Activated CD8-positive, alpha-beta T cell treated with anti-CD3 and anti-CD28 coated beads, Interleukin-2, amount 10 ng/mL, durations not matched to agents 7 days and 5 days (primary cell): ENCODE data around the gene PCF11. TPM values are rescaled to one million over a fixed set of nuclear protein-coding genes. Genes with fewer than 3 reads are reported as not detected.
A peak's percentile ranks its signal among the peaks of the same experiment; 100 is the strongest.

Experiments
- ATAC-seq: fragments of 150-1000 bp; cut with Tn5 transposase; one replicate; pipeline ENCODE4 v1.10.0; 2021; ENCODE audit warnings: moderate library complexity
- CTCF ChIA-PET: fragments of 350-600 bp; sonication (Branson Sonifier 250); formaldehyde crosslinking; loops from one replicate; lab custom pipeline; 2021; ENCODE audit warnings: antibody characterized with exemption; lab: Charles Lee
- POLR2A ChIA-PET: fragments of 350-600 bp; sonication (Branson Sonifier 250); formaldehyde crosslinking; loops from one replicate; lab custom pipeline; 2021; ENCODE audit warnings: antibody characterized with exemption; lab: Charles Lee
- DNase-seq: peaks from one replicate; pipeline ENCODE4 v3.0.0-alpha.2; 2020
- H3K27ac Mint-ChIP-seq: one replicate; pipeline ENCODE4 v1.8.0; 2021; ENCODE audit warnings: mild to moderate bottlenecking, mixed read lengths
- H3K27me3 Mint-ChIP-seq: one replicate; pipeline ENCODE4 v1.8.0; 2021; ENCODE audit warnings: low read depth, mixed read lengths
- H3K36me3 Mint-ChIP-seq: one replicate; pipeline ENCODE4 v1.8.0; 2021; ENCODE audit warnings: low read depth, mixed read lengths
- H3K4me1 Mint-ChIP-seq: one replicate; pipeline ENCODE4 v1.8.0; 2021; ENCODE audit warnings: low read depth, mixed read lengths
- H3K4me3 Mint-ChIP-seq: one replicate; pipeline ENCODE4 v1.8.0; 2021; ENCODE audit warnings: mild to moderate bottlenecking, mixed read lengths
- H3K9me3 Mint-ChIP-seq: one replicate; pipeline ENCODE4 v1.8.0; 2022; ENCODE audit warnings: mixed read lengths; ENCODE audit not compliant: insufficient read depth
- total RNA-seq, 2 experiments: library from RNA; stranded (reverse); gene quantifications; one replicate each; pipeline ENCODE4 v1.2.3, GENCODE V29; 2021

The PCF11 gene, protein sequence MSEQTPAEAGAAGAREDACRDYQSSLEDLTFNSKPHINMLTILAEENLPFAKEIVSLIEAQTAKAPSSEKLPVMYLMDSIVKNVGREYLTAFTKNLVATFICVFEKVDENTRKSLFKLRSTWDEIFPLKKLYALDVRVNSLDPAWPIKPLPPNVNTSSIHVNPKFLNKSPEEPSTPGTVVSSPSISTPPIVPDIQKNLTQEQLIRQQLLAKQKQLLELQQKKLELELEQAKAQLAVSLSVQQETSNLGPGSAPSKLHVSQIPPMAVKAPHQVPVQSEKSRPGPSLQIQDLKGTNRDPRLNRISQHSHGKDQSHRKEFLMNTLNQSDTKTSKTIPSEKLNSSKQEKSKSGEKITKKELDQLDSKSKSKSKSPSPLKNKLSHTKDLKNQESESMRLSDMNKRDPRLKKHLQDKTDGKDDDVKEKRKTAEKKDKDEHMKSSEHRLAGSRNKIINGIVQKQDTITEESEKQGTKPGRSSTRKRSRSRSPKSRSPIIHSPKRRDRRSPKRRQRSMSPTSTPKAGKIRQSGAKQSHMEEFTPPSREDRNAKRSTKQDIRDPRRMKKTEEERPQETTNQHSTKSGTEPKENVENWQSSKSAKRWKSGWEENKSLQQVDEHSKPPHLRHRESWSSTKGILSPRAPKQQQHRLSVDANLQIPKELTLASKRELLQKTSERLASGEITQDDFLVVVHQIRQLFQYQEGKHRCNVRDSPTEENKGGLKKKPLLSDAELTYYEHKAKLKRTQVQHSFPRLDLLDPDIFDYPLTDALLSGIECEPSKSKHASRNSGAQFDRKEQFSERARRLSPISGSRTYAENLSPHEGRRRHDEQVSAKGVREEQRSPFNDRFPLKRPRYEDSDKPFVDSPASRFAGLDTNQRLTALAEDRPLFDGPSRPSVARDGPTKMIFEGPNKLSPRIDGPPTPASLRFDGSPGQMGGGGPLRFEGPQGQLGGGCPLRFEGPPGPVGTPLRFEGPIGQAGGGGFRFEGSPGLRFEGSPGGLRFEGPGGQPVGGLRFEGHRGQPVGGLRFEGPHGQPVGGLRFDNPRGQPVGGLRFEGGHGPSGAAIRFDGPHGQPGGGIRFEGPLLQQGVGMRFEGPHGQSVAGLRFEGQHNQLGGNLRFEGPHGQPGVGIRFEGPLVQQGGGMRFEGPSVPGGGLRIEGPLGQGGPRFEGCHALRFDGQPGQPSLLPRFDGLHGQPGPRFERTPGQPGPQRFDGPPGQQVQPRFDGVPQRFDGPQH (N-terminal part only)
- 10 to 100 TPM; 65.9 to 67.2 TPM for total RNA-seq

DNA sequence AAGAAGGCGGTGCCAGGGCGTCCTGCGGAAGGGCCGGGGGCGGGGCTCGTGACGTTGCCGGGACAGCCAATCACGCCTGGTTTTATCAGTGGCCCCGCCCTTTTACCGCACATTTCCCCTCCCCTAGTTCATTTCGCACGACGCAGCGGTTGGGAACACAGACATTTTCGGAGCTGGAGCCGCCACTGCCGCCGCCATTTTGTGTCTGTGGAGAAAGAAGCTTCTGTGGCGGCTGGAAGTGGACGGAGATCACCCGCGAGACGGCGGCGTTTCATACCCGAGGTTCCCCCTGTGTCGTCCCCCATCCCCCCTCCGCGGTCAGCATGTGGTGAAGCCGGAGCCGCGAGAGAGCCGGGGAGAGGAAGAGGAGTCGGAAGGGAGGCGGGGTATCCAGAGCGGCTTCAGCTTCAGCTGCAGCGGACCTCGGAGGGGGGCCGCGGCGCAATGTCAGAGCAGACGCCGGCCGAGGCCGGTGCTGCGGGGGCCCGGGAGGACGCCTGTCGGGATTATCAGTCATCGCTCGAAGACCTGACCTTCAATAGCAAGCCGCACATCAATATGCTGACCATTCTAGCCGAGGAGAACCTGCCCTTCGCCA, at the start of gene PCF11:
TSS of gene PCF11 (plus strand) at position 136 of the 598 bp plus-strand sequence. CDS start at position 445, 309 bp downstream.
- CTCF ChIA-PET, result interaction anchor here (0.6 to 3.0 kb wide), 12 partner anchors 9 to 290 kb away, joined by 3 to 13 read pairs (median 4); partner anchors contain the start of gene DDIAS
- POLR2A ChIA-PET, result interaction anchor here (0.7 to 6.9 kb wide), 28 partner anchors 11 to 283 kb away, joined by 3 to 71 read pairs (median 4); partner anchors contain the start of genes ANKRD42, CCDC90B, DDIAS and PRCP
- ATAC-seq (peak; percentile 37), DNase-seq (no peak)
- Mint-ChIP-seq H3K4me3 (peak within 1 kb of the TSS; percentile 100), H3K9me3 (no peaks in the 10 kb centered on the region), H3K27me3 (no peaks in the 10 kb centered on the region), H3K36me3 (peaks cover 48% of the 10 kb centered on the region), H3K27ac (peak within 1 kb of the TSS; percentile 100), H3K4me1 (peaks cover 40% of the 10 kb centered on the region)

DNA sequence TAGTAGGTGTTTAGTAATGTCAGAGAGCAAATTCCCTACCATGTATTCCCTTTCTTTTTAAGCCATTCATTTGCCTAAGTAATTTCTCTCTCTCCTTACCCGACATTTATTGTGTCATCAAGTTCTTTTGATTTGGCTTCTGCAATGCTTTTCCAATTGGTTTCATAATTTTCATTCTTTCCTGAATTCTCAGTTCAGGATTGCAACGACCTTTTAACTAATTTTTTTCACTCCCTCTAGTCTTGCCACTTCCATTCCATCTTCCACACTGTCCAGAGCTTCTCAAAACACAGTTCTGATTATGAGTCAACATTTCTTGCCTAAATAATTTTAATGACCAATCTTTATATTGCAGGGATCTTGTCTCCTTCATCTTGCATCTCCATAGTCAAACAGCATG, 44.0 kb upstream of the PCF11 start:
- no peaks in the 10 kb centered on the region for H3K9me3 Mint-ChIP-seq
- H3K27ac Mint-ChIP-seq, result no peak overlapping the region
- no peak for ATAC-seq
- no peaks in the 10 kb centered on the region for H3K27me3 Mint-ChIP-seq
- no peak for DNase-seq
- H3K4me3 Mint-ChIP-seq, result no peak overlapping the region
- peaks cover 25% of the 10 kb centered on the region for H3K4me1 Mint-ChIP-seq
- ChIA-PET CTCF (no interaction called here), POLR2A (no interaction called here)
- peaks cover 5% of the 10 kb centered on the region for H3K36me3 Mint-ChIP-seq

DNA sequence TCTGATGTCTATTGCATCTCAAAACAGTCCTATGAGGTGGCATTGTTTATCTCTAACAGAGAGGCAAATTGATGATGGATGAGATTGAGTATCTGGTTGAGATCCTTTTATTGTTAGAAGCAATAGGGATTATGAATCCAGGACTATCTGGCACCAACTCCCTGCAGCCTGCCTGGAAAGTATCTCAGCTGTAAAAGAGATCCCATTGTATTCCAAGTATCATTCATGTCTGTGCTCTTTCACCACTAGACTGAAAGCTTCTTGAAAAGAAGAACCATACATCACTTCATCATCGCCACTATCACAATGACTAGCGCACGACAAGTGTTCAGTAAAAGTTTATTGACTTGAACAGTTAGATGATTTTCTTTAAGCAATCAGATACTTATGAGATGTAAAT, 41.9 kb upstream of the PCF11 start:
- POLR2A ChIA-PET, result interaction anchor here (0.6 to 1.9 kb wide), 3 partner anchors 41 to 46 kb away, joined by 3 to 6 read pairs (median 4); partner anchors contain the start of gene PCF11
- no peak for ATAC-seq
- CTCF ChIA-PET, result interaction anchor here (0.5 to 0.9 kb wide), 2 partner anchors 28 to 44 kb away, joined by 3 read pairs; partner anchors contain the start of gene RAB30

DNA sequence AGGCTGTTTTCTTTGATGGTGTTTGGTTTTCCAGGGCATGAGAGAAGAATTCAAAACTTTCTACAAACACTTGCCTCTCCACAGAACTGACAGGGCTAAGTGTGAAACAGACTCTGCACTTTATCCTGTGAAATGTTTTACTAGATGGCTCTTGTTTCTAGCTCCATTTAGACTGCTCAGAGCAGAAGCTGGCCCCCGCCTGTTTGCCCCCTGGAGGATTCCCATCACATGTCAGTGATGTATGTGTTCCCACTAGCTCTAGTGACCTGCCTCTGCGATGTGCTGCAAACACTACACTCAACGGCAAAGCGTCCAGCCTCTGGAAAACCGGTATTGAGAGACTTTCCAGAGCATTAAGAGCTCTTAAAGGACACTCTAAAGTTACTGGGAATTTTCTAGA, 41.4 kb upstream of the PCF11 start:
- no peak overlapping the region for H3K27ac Mint-ChIP-seq
- peaks cover 44% of the 10 kb centered on the region for H3K4me1 Mint-ChIP-seq
- POLR2A ChIA-PET, result interaction anchor here (0.6 to 1.9 kb wide), 4 partner anchors 40 to 53 kb away, joined by 3 to 6 read pairs (median 4); partner anchors contain the start of gene PCF11
- H3K36me3 Mint-ChIP-seq, result peaks cover 5% of the 10 kb centered on the region
- CTCF ChIA-PET, result interaction anchor here (0.9 to 1.4 kb wide), 5 partner anchors 12 to 44 kb away, joined by 3 to 6 read pairs (median 3); partner anchors contain the start of gene RAB30
- no peak overlapping the region for H3K4me3 Mint-ChIP-seq
- DNase-seq, result no peak
- H3K9me3 Mint-ChIP-seq, result no peaks in the 10 kb centered on the region
- H3K27me3 Mint-ChIP-seq, result no peaks in the 10 kb centered on the region
- ATAC-seq, result no peak

More for the DNA sequence above, 41.9 kb upstream of the PCF11 start:
- DNase-seq, result no peak
- Mint-ChIP-seq H3K36me3 (peaks cover 5% of the 10 kb centered on the region), H3K4me1 (peaks cover 42% of the 10 kb centered on the region), H3K27me3 (no peaks in the 10 kb centered on the region), H3K4me3 (no peak overlapping the region), H3K27ac (no peak overlapping the region), H3K9me3 (no peaks in the 10 kb centered on the region)

- ATAC-seq (no peak), DNase-seq (no peak)
- Mint-ChIP-seq H3K27me3 (no peaks in the 10 kb centered on the region), H3K4me1 (peaks cover 47% of the 10 kb centered on the region), H3K9me3 (no peaks in the 10 kb centered on the region), H3K27ac (peak overlapping the region; percentile 93), H3K4me3 (peak overlapping the region; percentile 82), H3K36me3 (peaks cover 4% of the 10 kb centered on the region)
- ChIA-PET POLR2A (interaction anchor here (0.9 to 3.3 kb wide), 5 partner anchors 12 to 53 kb away, joined by 3 to 27 read pairs (median 5); partner anchors contain the start of gene PCF11), CTCF (interaction anchor here (0.9 to 1.4 kb wide), 5 partner anchors 12 to 44 kb away, joined by 3 to 6 read pairs (median 3); partner anchors contain the start of gene RAB30)
These were observed 40.8 kb upstream of the PCF11 start for GRCh38 chr11:83116015-83116641.

GRCh38 chr11:83118814-83119213, 38.1 kb upstream of the PCF11 start:
- ATAC-seq, result no peak
- no peaks in the 10 kb centered on the region for H3K27me3 Mint-ChIP-seq
- POLR2A ChIA-PET, result interaction anchor here (1.1 to 3.3 kb wide), 2 partner anchors 26 to 38 kb away, joined by 3 to 27 read pairs; partner anchors contain the start of gene PCF11
- H3K27ac Mint-ChIP-seq, result peak overlapping the region; percentile 64
- H3K4me3 Mint-ChIP-seq, result no peak overlapping the region
- CTCF ChIA-PET, result interaction anchor here (1.1 to 1.4 kb wide), 4 partner anchors 21 to 251 kb away, joined by 3 to 4 read pairs (median 4); no protein-coding TSS in a partner anchor
- no peaks in the 10 kb centered on the region for H3K9me3 Mint-ChIP-seq
- no peak for DNase-seq
- H3K4me1 Mint-ChIP-seq, result peaks cover 64% of the 10 kb centered on the region
- H3K36me3 Mint-ChIP-seq, result peaks cover 2% of the 10 kb centered on the region

GRCh38 chr11:83119216-83119615, 37.7 kb upstream of the PCF11 start:
- H3K27ac Mint-ChIP-seq, result no peak overlapping the region
- H3K27me3 Mint-ChIP-seq, result no peaks in the 10 kb centered on the region
- no peak for ATAC-seq
- peaks cover 64% of the 10 kb centered on the region for H3K4me1 Mint-ChIP-seq
- H3K9me3 Mint-ChIP-seq, result no peaks in the 10 kb centered on the region
- peaks cover 2% of the 10 kb centered on the region for H3K36me3 Mint-ChIP-seq
- H3K4me3 Mint-ChIP-seq, result no peak overlapping the region
- no peak for DNase-seq
- ChIA-PET POLR2A (interaction anchor here (3.3 kb wide), 1 partner anchor 37 kb away, joined by 27 read pairs; the partner anchor contains the start of gene PCF11), CTCF (interaction anchor here (1.1 to 1.2 kb wide), 2 partner anchors 39 to 252 kb away, joined by 3 to 4 read pairs; no protein-coding TSS in a partner anchor)

- Mint-ChIP-seq H3K36me3 (peaks cover 2% of the 10 kb centered on the region), H3K27ac (no peak overlapping the region), H3K4me1 (peaks cover 59% of the 10 kb centered on the region), H3K27me3 (no peaks in the 10 kb centered on the region), H3K4me3 (no peak overlapping the region), H3K9me3 (no peaks in the 10 kb centered on the region)
- DNase-seq (no peak), ATAC-seq (no peak)
- ChIA-PET POLR2A (interaction anchor here (1.1 kb wide), 1 partner anchor 37 kb away, joined by 8 read pairs; the partner anchor contains the start of gene PCF11), CTCF (interaction anchor here (0.6 to 0.9 kb wide), 2 partner anchors 22 to 172 kb away, joined by 3 read pairs; no protein-coding TSS in a partner anchor)
These were observed 36.6 kb upstream of the PCF11 start for GRCh38 chr11:83120327-83120726.

- CTCF ChIA-PET, result no interaction called here
These were observed 34.9 kb upstream of the PCF11 start for GRCh38 chr11:83122050-83122449.

More at GRCh38 chr11:83122050-83122449, 34.9 kb upstream of the PCF11 start:
- Mint-ChIP-seq H3K27ac (peak overlapping the region; percentile 37), H3K4me1 (peaks cover 47% of the 10 kb centered on the region), H3K4me3 (no peak overlapping the region), H3K9me3 (no peaks in the 10 kb centered on the region), H3K27me3 (no peaks in the 10 kb centered on the region), H3K36me3 (no peaks in the 10 kb centered on the region)
- no peak for ATAC-seq
- POLR2A ChIA-PET, result interaction anchor here (0.7 to 1.2 kb wide), 2 partner anchors 25 to 35 kb away, joined by 3 to 4 read pairs; partner anchors contain the start of gene PCF11
- DNase-seq, result no peak
